Prostate gland (tissue), 2 donors: ENCODE data around the gene MRO. TPM values are rescaled to one million over a fixed set of nuclear protein-coding genes. Genes with fewer than 3 reads are reported as not detected.

Experiments
- DNase-seq: peaks from one replicate; pipeline ENCODE4 v3.0.0-alpha.2; 2019; ENCODE audit warnings: low spot score
- H3K27ac ChIP-seq, 2 donors: fragments of 200-600 bp; sonication (generic); 2 replicates each; pipeline ENCODE4 v1.5.1; 2017 to 2019
- H3K27me3 ChIP-seq: fragments of 200-600 bp; sonication (generic); replicated peaks from 2 replicates; pipeline ENCODE4 v1.5.1; 2019; ENCODE audit not compliant: insufficient read depth
- H3K36me3 ChIP-seq, 2 donors: fragments of 200-600 bp; sonication (generic); 1 replicate in 1 of 2; 2 replicates in 1 of 2; pipeline versions ENCODE4 v1.5.1 to v1.8.1; 2017 to 2019
- H3K4me1 ChIP-seq: fragments of 200-600 bp; sonication (generic); replicated peaks from 2 replicates; pipeline ENCODE4 v1.5.1; 2019
- H3K4me3 ChIP-seq, 2 donors: fragments of 200-600 bp; sonication (generic); 2 replicates each; pipeline ENCODE4 v1.5.1; 2017 to 2019
- H3K9me3 ChIP-seq: fragments of 200-600 bp; sonication (generic); 2 replicates; pipeline ENCODE4 v1.5.1; 2017
- CTCF ChIP-seq, 4 experiments: fragments of 200-600 bp in 2 of 4; fragments of 450-650 bp in 2 of 4; sonication (generic) in 2 of 4; IDR thresholded peaks; 1 replicate in 3 of 4; 2 replicates in 1 of 4; pipeline ENCODE4 v1.5.1; 2016 to 2019; ENCODE audit warnings: antibody characterized with exemption in 4 of 4, mild to moderate bottlenecking in 2 of 4, moderate library complexity in 2 of 4
- POLR2A ChIP-seq: fragments of 450-650 bp; IDR thresholded peaks from one replicate; pipeline ENCODE4 v1.6.1; 2016; ENCODE audit warnings: antibody characterized with exemption, mild to moderate bottlenecking
- POLR2AphosphoS5 ChIP-seq: sonication (generic); formaldehyde crosslinking; IDR thresholded peaks from one replicate; pipeline ENCODE4 v1.6.1; 2017; ENCODE audit warnings: antibody characterized with exemption
- WGBS: methylation state at CpG from one replicate; pipeline ENCODE4 v1.1.5; 2018; 5-methylcytosine and 5-hydroxymethylcytosine counted together
- intact Hi-C: fragments of 100-400 bp; cut with DNase I; formaldehyde crosslinking; loops from one replicate; pipeline ENCODE4 v1.14.2; 2022
- total RNA-seq, 2 donors: library from RNA; depleted of rRNA; stranded (reverse); fragments of >200 nt; gene quantifications; one replicate each; pipeline ENCODE4 v1.1.0, GENCODE V29; 2016

MRO gene
- total RNA-seq, 2 donors from 2014 or later: 0.23 to 64.8 TPM

DNA sequence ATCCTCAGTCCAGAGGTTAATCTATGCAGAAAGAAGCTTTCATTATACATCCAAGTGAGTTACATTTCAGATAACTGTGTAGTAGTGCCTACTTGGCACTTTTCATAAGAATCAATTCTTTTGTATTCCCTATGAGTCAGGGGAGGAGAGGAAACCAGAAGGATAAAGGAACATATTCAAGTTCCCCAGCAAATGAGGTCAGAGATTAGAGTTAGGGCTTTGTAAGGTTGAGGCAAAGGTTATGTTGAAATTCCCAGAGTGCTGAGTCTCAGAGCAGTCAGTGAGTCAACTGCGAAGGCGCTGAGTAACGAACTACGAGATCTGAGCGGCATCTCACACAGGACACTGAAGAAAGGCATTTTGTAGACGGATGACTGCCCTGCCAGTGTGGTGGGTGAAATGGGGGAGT lies 34.1 kb upstream of the MRO start:
- no peaks in the 10 kb centered on the region for H3K27me3 ChIP-seq
- H3K4me3 ChIP-seq: no peak overlapping the region
- TF ChIP-seq CTCF (IDR thresholded peaks at IDR 0.05) (no peak), POLR2AphosphoS5 (no peak), POLR2A (no peak)
- H3K27ac ChIP-seq: no peak overlapping the region
- no peaks in the 10 kb centered on the region for H3K36me3 ChIP-seq
- H3K9me3 ChIP-seq: no peaks in the 10 kb centered on the region
- DNase-seq: no peak
- WGBS: 80% methylated on average over 6 of the region's 6 CpGs
- no peaks in the 10 kb centered on the region for H3K4me1 ChIP-seq
- intact Hi-C loops: no loop called here

DNA sequence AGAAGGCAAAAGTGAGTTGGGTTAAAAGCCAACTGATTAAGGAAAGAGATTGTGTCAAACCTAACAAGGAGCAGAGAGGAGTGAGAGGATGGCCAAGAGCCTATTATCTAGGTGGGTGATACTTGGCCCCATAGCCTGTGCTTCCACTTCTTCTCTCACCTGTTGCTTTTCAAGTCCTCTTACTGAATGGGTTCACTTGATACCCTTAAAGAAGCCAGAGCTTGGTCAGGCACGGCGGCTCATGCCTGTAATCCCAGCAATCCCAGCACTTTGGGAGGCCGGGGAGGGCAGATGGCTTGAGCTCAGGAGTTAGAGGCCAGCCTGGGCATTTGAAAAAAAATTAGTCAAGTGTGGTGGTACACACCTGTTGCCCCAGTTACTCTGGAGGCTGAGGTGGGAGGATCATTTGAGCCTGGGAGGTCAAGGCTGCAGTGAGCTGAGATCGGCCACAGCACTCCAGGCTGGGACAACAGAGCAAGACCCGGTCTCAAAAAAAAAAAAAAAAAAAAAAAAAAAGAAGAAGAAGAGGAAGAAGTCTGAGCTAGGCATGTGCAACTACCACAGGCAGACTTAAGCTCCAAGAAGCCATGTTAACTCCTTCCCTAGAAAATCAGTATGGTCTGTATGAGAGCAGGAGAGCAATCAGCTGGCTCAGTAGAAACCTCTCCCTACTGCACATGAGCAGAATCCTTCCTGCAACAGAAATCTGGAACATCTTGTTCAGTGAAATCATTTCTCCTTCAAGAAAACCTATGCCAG lies 30.7 kb upstream of the MRO start:
- DNase-seq: no peak

GRCh38 chr18:50849419-50849821 lies 29.6 kb upstream of the MRO start:
- Histone ChIP-seq H3K4me3 (no peak overlapping the region), H3K4me1 (no peaks in the 10 kb centered on the region), H3K9me3 (no peaks in the 10 kb centered on the region), H3K27me3 (no peaks in the 10 kb centered on the region), H3K27ac (no peak overlapping the region), H3K36me3 (no peaks in the 10 kb centered on the region)
- intact Hi-C loops: no loop called here
- no peak for DNase-seq
- WGBS: 83% methylated on average over 3 of the region's 3 CpGs
- TF ChIP-seq POLR2AphosphoS5 (no peak), CTCF (IDR thresholded peaks at IDR 0.05) (no peak), POLR2A (no peak)

More for the DNA sequence above, 30.7 kb upstream of the MRO start:
- no peak overlapping the region for H3K4me3 ChIP-seq
- no peaks in the 10 kb centered on the region for H3K9me3 ChIP-seq
- no peak overlapping the region for H3K27ac ChIP-seq
- WGBS: 94% methylated on average over 5 of the region's 5 CpGs
- H3K27me3 ChIP-seq: no peaks in the 10 kb centered on the region
- intact Hi-C loops: no loop called here
- H3K4me1 ChIP-seq: no peaks in the 10 kb centered on the region
- H3K36me3 ChIP-seq: no peaks in the 10 kb centered on the region
- TF ChIP-seq POLR2A (no peak), CTCF (IDR thresholded peaks at IDR 0.05) (no peak), POLR2AphosphoS5 (no peak)

DNA sequence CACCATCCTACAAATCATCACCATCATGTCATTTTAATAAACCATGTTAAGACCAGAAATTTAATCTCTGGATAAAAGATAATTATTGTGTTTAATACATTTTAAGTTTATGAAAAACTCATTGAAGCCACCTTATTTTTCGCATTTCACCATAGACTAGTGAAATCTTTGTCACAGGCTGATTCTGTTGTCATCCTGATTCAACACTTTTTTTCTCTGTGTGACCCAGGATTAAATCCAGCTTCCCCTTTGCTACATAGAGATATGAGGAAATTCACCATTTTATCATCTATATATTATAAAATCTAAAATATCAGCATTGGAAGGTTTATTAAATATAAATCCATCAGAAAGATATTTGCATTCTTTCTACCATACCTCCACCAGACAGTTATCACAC lies 29.2 kb upstream of the MRO start:
- 100% methylated on average over 1 of the region's 1 CpG for WGBS
- H3K36me3 ChIP-seq: no peaks in the 10 kb centered on the region
- H3K9me3 ChIP-seq: no peaks in the 10 kb centered on the region
- no peak overlapping the region for H3K27ac ChIP-seq
- intact Hi-C loops: no loop called here
- no peak for DNase-seq
- no peak overlapping the region for H3K4me3 ChIP-seq
- no peaks in the 10 kb centered on the region for H3K27me3 ChIP-seq
- TF ChIP-seq POLR2A (no peak), CTCF (IDR thresholded peaks at IDR 0.05) (no peak), POLR2AphosphoS5 (no peak)
- no peaks in the 10 kb centered on the region for H3K4me1 ChIP-seq

- no peaks in the 10 kb centered on the region for H3K9me3 ChIP-seq
- 50% methylated on average over 7 of the region's 7 CpGs for WGBS
- H3K27me3 ChIP-seq: no peaks in the 10 kb centered on the region
- TF ChIP-seq CTCF (IDR thresholded peaks at IDR 0.05) (no peak), POLR2AphosphoS5 (no peak), POLR2A (no peak)
- H3K4me1 ChIP-seq: no peaks in the 10 kb centered on the region
- no peak for DNase-seq
- no peaks in the 10 kb centered on the region for H3K36me3 ChIP-seq
- H3K27ac ChIP-seq: no peak overlapping the region
- intact Hi-C loops: no loop called here
- H3K4me3 ChIP-seq: no peak overlapping the region
Measured at GRCh38 chr18:50848061-50848551, 28.3 kb upstream of the MRO start.
